Measurements from ENCODE around the gene HACD4.

Gene HACD4

DNA sequence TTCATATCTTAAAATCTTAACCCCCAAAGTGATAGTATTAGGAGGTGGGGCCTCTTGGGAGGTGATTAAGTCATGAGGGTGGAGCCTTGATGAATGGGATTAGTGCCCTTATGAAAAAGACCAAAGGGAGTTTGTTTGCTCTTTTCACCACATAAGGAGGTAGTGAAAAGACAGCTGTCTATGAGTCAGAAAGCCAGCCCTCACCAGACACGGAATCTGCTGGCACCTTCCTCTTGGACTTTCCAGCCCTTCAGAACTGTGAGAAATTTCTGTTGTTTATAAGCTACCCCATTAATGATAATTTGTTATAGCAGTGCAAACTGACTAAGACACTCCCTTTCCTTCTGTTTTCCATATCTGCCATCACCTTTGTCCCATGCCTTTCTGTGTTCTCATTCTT, 25.5 kb upstream of the HACD4 start:
- no peak overlapping the region for H2AK5ac ChIP-seq (ENCODE audit: low read length)
- no peak overlapping the region for H3K18ac ChIP-seq (ENCODE audit: low read length)
- no peaks in the 10 kb centered on the region for H3K79me1 ChIP-seq (ENCODE audit: low read length)
- no peaks in the 10 kb centered on the region for H3K27me3 ChIP-seq (ENCODE audit: insufficient read depth, low read length)
- no peaks in the 10 kb centered on the region for H3K36me3 ChIP-seq (ENCODE audit: control insufficient read depth in 1 of 2, insufficient read depth in 2 of 2, low read length in 2 of 2)
- peak; percentile 66 to 69 for DNase-seq
- no peak overlapping the region for H3K9ac ChIP-seq (ENCODE audit: low read length)
- H3K79me2 ChIP-seq (ENCODE audit: control insufficient read depth, insufficient read depth, low read length, poor library complexity) = no peaks in the 10 kb centered on the region
- no peak overlapping the region for H2BK5ac ChIP-seq (ENCODE audit: low read depth, low read length, poor library complexity)
- H3K4me1 ChIP-seq (ENCODE audit: control insufficient read depth in 1 of 2, insufficient read depth in 2 of 2, low read length in 2 of 2) = no peaks in the 10 kb centered on the region
- no peak overlapping the region for H4K91ac ChIP-seq (ENCODE audit: low read depth, low read length)
- H3K23ac ChIP-seq (ENCODE audit: low read length) = no peak overlapping the region
- H3K27ac ChIP-seq (ENCODE audit: low read depth, low read length) = no peak overlapping the region
- H3K4ac ChIP-seq (ENCODE audit: low read depth, low read length) = no peak overlapping the region
- no CpG with 5 or more reads among the region's 1 CpG for WGBS (ENCODE audit: extremely low coverage, insufficient coverage, insufficient read length)
- no peak overlapping the region for H3K4me2 ChIP-seq (ENCODE audit: low read length)
- no peak overlapping the region for H3K4me3 ChIP-seq (ENCODE audit: low read depth, low read length)
- no peaks in the 10 kb centered on the region for H3K9me3 ChIP-seq (ENCODE audit: insufficient read depth, low read depth, low read length)
- H2AFZ ChIP-seq (ENCODE audit: insufficient read depth, low read length, poor library complexity) = no peak overlapping the region
- H4K8ac ChIP-seq (ENCODE audit: low read depth, low read length) = no peak overlapping the region
- H4K12ac ChIP-seq (ENCODE audit: low read depth, low read length) = no peak overlapping the region
- H2BK120ac ChIP-seq (ENCODE audit: insufficient read depth, low read length, poor library complexity) = no peak overlapping the region
- no peak overlapping the region for H2BK12ac ChIP-seq (ENCODE audit: low read length)
- H3K14ac ChIP-seq (ENCODE audit: low read length) = no peak overlapping the region

DNA sequence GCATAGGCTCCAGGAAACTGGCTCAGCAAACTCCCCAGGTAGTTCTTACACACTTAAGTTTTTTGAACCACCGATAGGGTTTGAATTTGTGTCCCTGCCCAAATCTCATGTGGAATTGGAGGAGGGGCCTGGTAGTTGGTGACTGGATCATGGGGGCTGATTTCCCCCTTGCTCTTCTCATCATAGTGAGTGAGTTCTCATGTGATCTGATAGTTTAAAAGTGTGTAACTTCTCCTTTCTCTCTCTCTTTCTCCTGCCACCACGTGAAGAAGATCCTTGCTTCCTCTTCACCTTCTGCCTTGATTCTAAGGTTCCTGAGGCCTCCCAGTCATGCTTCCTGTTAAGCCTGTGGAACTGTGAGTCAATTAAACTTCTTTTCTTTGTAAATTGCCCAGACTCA, 22.4 kb upstream of the HACD4 start:
- Histone ChIP-seq H2AFZ (ENCODE audit: insufficient read depth, low read length, poor library complexity) (no peak overlapping the region), H2BK5ac (ENCODE audit: low read depth, low read length, poor library complexity) (no peak overlapping the region), H2BK12ac (ENCODE audit: low read length) (no peak overlapping the region), H3K4me2 (ENCODE audit: low read length) (no peak overlapping the region), H3K18ac (ENCODE audit: low read length) (no peak overlapping the region), H4K12ac (ENCODE audit: low read depth, low read length) (no peak overlapping the region), H3K23ac (ENCODE audit: low read length) (no peak overlapping the region), H3K4me3 (ENCODE audit: low read depth, low read length) (no peak overlapping the region), H3K27ac (ENCODE audit: low read depth, low read length) (no peak overlapping the region), H3K4ac (ENCODE audit: low read depth, low read length) (no peak overlapping the region), H4K91ac (ENCODE audit: low read depth, low read length) (no peak overlapping the region), H4K8ac (ENCODE audit: low read depth, low read length) (no peak overlapping the region), H3K79me2 (ENCODE audit: control insufficient read depth, insufficient read depth, low read length, poor library complexity) (no peaks in the 10 kb centered on the region), H3K9ac (ENCODE audit: low read length) (no peak overlapping the region), H3K36me3 (ENCODE audit: control insufficient read depth in 1 of 2, insufficient read depth in 2 of 2, low read length in 2 of 2) (no peaks in the 10 kb centered on the region), H3K9me3 (ENCODE audit: insufficient read depth, low read depth, low read length) (no peaks in the 10 kb centered on the region), H3K14ac (ENCODE audit: low read length) (no peak overlapping the region), H3K79me1 (ENCODE audit: low read length) (no peaks in the 10 kb centered on the region), H3K27me3 (ENCODE audit: insufficient read depth, low read length) (no peaks in the 10 kb centered on the region), H2AK5ac (ENCODE audit: low read length) (no peak overlapping the region), H2BK120ac (ENCODE audit: insufficient read depth, low read length, poor library complexity) (no peak overlapping the region), H3K4me1 (ENCODE audit: control insufficient read depth in 1 of 2, insufficient read depth in 2 of 2, low read length in 2 of 2) (no peaks in the 10 kb centered on the region)
- no peak for DNase-seq
- no CpG with 5 or more reads among the region's 2 CpGs for WGBS (ENCODE audit: extremely low coverage, insufficient coverage, insufficient read length)

DNA sequence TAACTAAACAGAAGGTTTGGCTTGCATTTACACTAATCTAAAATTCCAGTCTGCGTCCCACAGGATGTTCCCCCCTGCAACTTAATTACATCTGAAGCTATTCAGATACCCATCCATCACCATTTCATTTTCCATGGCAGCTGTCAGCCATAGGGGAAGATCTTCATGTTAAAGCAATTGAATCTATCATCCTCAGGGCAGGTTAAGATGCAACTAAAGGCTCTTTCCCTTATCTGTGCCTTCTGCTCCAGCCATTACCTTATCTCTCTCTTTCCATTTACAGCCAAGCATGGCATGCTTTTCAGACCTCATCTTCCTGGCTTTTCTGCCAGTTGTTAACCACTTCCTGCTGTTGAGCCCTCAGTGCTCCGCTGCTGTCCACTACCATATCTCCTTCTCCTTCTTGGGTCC, 15.8 kb upstream of the HACD4 start:
- Histone ChIP-seq H2AFZ (ENCODE audit: insufficient read depth, low read length, poor library complexity) (no peak overlapping the region), H3K9ac (ENCODE audit: low read length) (no peak overlapping the region), H3K23ac (ENCODE audit: low read length) (no peak overlapping the region), H3K4me2 (ENCODE audit: low read length) (no peak overlapping the region), H3K27me3 (ENCODE audit: insufficient read depth, low read length) (no peaks in the 10 kb centered on the region), H3K36me3 (ENCODE audit: control insufficient read depth in 1 of 2, insufficient read depth in 2 of 2, low read length in 2 of 2) (no peaks in the 10 kb centered on the region), H3K4me3 (ENCODE audit: low read depth, low read length) (no peak overlapping the region), H4K12ac (ENCODE audit: low read depth, low read length) (no peak overlapping the region), H2BK5ac (ENCODE audit: low read depth, low read length, poor library complexity) (no peak overlapping the region), H3K4ac (ENCODE audit: low read depth, low read length) (no peak overlapping the region), H3K9me3 (ENCODE audit: insufficient read depth, low read depth, low read length) (no peaks in the 10 kb centered on the region), H2BK120ac (ENCODE audit: insufficient read depth, low read length, poor library complexity) (no peak overlapping the region), H3K79me1 (ENCODE audit: low read length) (no peaks in the 10 kb centered on the region), H3K27ac (ENCODE audit: low read depth, low read length) (no peak overlapping the region), H2BK12ac (ENCODE audit: low read length) (no peak overlapping the region), H4K8ac (ENCODE audit: low read depth, low read length) (no peak overlapping the region), H4K91ac (ENCODE audit: low read depth, low read length) (no peak overlapping the region), H3K79me2 (ENCODE audit: control insufficient read depth, insufficient read depth, low read length, poor library complexity) (no peaks in the 10 kb centered on the region), H3K4me1 (ENCODE audit: control insufficient read depth in 1 of 2, insufficient read depth in 2 of 2, low read length in 2 of 2) (no peaks in the 10 kb centered on the region), H2AK5ac (ENCODE audit: low read length) (no peak overlapping the region), H3K14ac (ENCODE audit: low read length) (no peak overlapping the region), H3K18ac (ENCODE audit: low read length) (no peak overlapping the region)
- whole genome bisulfite sequencing (ENCODE audit: extremely low coverage, insufficient coverage, insufficient read length) = no CpG with 5 or more reads among the region's 2 CpGs
- DNase-seq = no peak

DNA sequence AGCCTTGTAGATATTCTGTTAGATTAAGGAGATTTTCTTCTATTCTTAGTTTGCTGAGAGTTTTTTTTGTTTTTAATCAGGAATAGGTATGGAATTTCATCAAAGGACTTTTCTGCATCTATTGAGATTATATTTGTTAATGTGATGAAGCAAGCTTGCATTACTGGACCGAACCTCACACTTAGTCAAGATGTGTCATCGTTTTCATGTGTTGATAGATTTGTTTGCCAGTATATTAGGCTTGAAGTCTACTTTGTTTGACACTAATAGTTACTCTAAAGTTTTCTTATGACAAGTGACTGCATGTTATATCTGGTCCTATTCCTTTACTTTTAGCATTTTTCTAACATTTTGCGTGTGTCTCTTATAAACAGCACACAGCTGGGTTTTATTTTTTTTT, 12.4 kb upstream of the HACD4 start:
- WGBS (ENCODE audit: extremely low coverage, insufficient coverage, insufficient read length) = no CpG with 5 or more reads among the region's 3 CpGs
- H3K27ac ChIP-seq (ENCODE audit: low read depth, low read length) = no peak overlapping the region
- H2BK120ac ChIP-seq (ENCODE audit: insufficient read depth, low read length, poor library complexity) = no peak overlapping the region
- no peak overlapping the region for H2AK5ac ChIP-seq (ENCODE audit: low read length)
- no peak overlapping the region for H4K8ac ChIP-seq (ENCODE audit: low read depth, low read length)
- no peak overlapping the region for H4K12ac ChIP-seq (ENCODE audit: low read depth, low read length)
- H4K91ac ChIP-seq (ENCODE audit: low read depth, low read length) = no peak overlapping the region
- H3K79me1 ChIP-seq (ENCODE audit: low read length) = no peaks in the 10 kb centered on the region
- H3K4me1 ChIP-seq (ENCODE audit: control insufficient read depth in 1 of 2, insufficient read depth in 2 of 2, low read length in 2 of 2) = no peaks in the 10 kb centered on the region
- no peaks in the 10 kb centered on the region for H3K36me3 ChIP-seq (ENCODE audit: control insufficient read depth in 1 of 2, insufficient read depth in 2 of 2, low read length in 2 of 2)
- no peak overlapping the region for H2AFZ ChIP-seq (ENCODE audit: insufficient read depth, low read length, poor library complexity)
- no peak overlapping the region for H3K18ac ChIP-seq (ENCODE audit: low read length)
- no peaks in the 10 kb centered on the region for H3K79me2 ChIP-seq (ENCODE audit: control insufficient read depth, insufficient read depth, low read length, poor library complexity)
- no peak overlapping the region for H2BK12ac ChIP-seq (ENCODE audit: low read length)
- H3K9me3 ChIP-seq (ENCODE audit: insufficient read depth, low read depth, low read length) = no peaks in the 10 kb centered on the region
- no peak overlapping the region for H3K14ac ChIP-seq (ENCODE audit: low read length)
- no peak overlapping the region for H3K4me3 ChIP-seq (ENCODE audit: low read depth, low read length)
- no peak for DNase-seq
- H3K9ac ChIP-seq (ENCODE audit: low read length) = no peak overlapping the region
- no peak overlapping the region for H3K4me2 ChIP-seq (ENCODE audit: low read length)
- no peak overlapping the region for H3K4ac ChIP-seq (ENCODE audit: low read depth, low read length)
- H2BK5ac ChIP-seq (ENCODE audit: low read depth, low read length, poor library complexity) = no peak overlapping the region
- no peaks in the 10 kb centered on the region for H3K27me3 ChIP-seq (ENCODE audit: insufficient read depth, low read length)
- no peak overlapping the region for H3K23ac ChIP-seq (ENCODE audit: low read length)
